Stimulated activated memory B cell treated with anti-CD40 and anti-IgM and Interleukin-4, amounts not matched to agents 10 μg/mL and 1 μg/mL and 100 μg/mL, for 72 hours (primary cell): ENCODE data around the gene OR1L1.

Experiments
- ATAC-seq: fragments of 150-1000 bp; cut with Tn5 transposase; 2 replicates; pipeline ENCODE4 v1.10.0; 2021
- H3K27ac Mint-ChIP-seq: one replicate; pipeline ENCODE4 v1.8.0; 2022; ENCODE audit warnings: mild to moderate bottlenecking, mixed read lengths
- H3K27me3 Mint-ChIP-seq: one replicate; pipeline ENCODE4 v1.8.0; 2022; ENCODE audit warnings: mixed read lengths
- H3K36me3 Mint-ChIP-seq: one replicate; pipeline ENCODE4 v1.8.0; 2022; ENCODE audit warnings: mixed read lengths
- H3K4me1 Mint-ChIP-seq: one replicate; pipeline ENCODE4 v1.8.0; 2022; ENCODE audit warnings: mixed read lengths
- H3K4me3 Mint-ChIP-seq: one replicate; pipeline ENCODE4 v1.8.0; 2022; ENCODE audit warnings: mild to moderate bottlenecking, moderate library complexity, mixed read lengths
- H3K9me3 Mint-ChIP-seq: one replicate; pipeline ENCODE4 v1.8.0; 2022; ENCODE audit warnings: mixed read lengths

The OR1L1 gene

DNA sequence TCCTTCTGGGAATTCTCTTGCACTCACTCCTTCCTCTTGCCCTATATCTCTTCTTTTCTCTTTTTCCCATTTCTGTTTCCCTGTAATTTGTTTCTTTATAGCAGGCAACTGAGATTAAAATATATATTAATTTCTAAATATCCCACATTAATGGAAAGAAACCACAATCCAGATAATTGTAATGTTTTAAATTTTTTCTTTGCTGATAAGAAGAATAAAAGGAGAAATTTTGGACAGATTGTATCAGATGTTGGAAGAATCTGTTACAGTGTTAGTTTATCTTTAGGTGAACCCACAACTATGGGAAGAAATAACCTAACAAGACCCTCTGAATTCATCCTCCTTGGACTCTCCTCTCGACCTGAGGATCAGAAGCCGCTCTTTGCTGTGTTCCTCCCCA lies at the start of gene OR1L1:
TSS of gene OR1L1 (plus strand) at position 301 of the 400 bp plus-strand sequence. CDS start at position 301, 0 bp downstream.
- Mint-ChIP-seq H3K4me3 (no peak within 1 kb of the TSS), H3K27ac (no peak within 1 kb of the TSS), H3K27me3 (peaks cover 44% of the 10 kb centered on the region), H3K36me3 (no peaks in the 10 kb centered on the region), H3K9me3 (peaks cover under 1% of the 10 kb centered on the region), H3K4me1 (no peaks in the 10 kb centered on the region)
- no peak for ATAC-seq

DNA sequence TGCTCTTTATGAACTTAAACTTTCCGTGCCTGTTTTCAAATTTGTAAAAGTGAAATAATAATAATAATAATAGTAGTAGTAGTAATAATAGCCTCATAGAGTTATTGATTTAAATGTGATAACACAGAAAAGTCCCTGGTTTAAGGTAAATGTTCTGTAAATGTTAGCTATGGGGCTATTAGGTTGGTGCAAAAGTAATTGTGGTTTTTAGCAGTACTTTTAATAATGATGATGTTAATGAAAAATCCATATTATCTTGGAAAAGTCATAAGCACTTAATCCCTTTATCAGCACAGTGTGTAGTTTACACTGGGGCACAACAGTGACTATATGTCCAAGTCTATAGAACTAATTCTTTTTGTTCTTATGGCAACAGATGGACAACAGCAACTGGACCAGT lies 47.2 kb upstream of the OR1L1 start, which contains the start of gene OR1Q1:
TSS of gene OR1Q1 (plus strand) at position 377 of the 400 bp plus-strand sequence. CDS start at position 377, 0 bp downstream.
- no peak for ATAC-seq
- H3K9me3 Mint-ChIP-seq, result peaks cover 3% of the 10 kb centered on the region
- H3K4me1 Mint-ChIP-seq, result no peaks in the 10 kb centered on the region
- H3K36me3 Mint-ChIP-seq, result no peaks in the 10 kb centered on the region
- no peak within 1 kb of the TSS for H3K4me3 Mint-ChIP-seq
- H3K27me3 Mint-ChIP-seq, result peaks cover 9% of the 10 kb centered on the region
- no peak within 1 kb of the TSS for H3K27ac Mint-ChIP-seq

GRCh38 chr9:122619996-122620395 lies 41.5 kb upstream of the OR1L1 start:
- Mint-ChIP-seq H3K27ac (no peak overlapping the region), H3K36me3 (no peaks in the 10 kb centered on the region), H3K27me3 (peaks cover 34% of the 10 kb centered on the region), H3K9me3 (peaks cover 3% of the 10 kb centered on the region), H3K4me3 (no peak overlapping the region), H3K4me1 (no peaks in the 10 kb centered on the region)
- no peak for ATAC-seq

GRCh38 chr9:122642226-122642625 lies 19.3 kb upstream of the OR1L1 start:
- ATAC-seq, result no peak
- Mint-ChIP-seq H3K36me3 (peaks cover 5% of the 10 kb centered on the region), H3K4me1 (no peaks in the 10 kb centered on the region), H3K9me3 (peaks cover 20% of the 10 kb centered on the region), H3K4me3 (no peak overlapping the region), H3K27me3 (peaks cover 47% of the 10 kb centered on the region), H3K27ac (no peak overlapping the region)

- H3K27me3 Mint-ChIP-seq, result peaks cover 26% of the 10 kb centered on the region
Measured at GRCh38 chr9:122656378-122656777, 5.1 kb upstream of the OR1L1 start.

GRCh38 chr9:122657527-122657926 lies 4.0 kb upstream of the OR1L1 start, which contains the start of gene OR1B1:
Gene OR1B1, minus strand, starts transcription at chr9:122657627.
- H3K4me1 Mint-ChIP-seq, result no peaks in the 10 kb centered on the region
- no peak for ATAC-seq
- H3K9me3 Mint-ChIP-seq, result peaks cover 3% of the 10 kb centered on the region
- H3K4me3 Mint-ChIP-seq, result no peak within 1 kb of the TSS
- H3K27me3 Mint-ChIP-seq, result peaks cover 38% of the 10 kb centered on the region
- no peak within 1 kb of the TSS for H3K27ac Mint-ChIP-seq
- H3K36me3 Mint-ChIP-seq, result no peaks in the 10 kb centered on the region

More at GRCh38 chr9:122656378-122656777, 5.1 kb upstream of the OR1L1 start:
- H3K4me3 Mint-ChIP-seq, result no peak overlapping the region
- ATAC-seq, result no peak
- H3K9me3 Mint-ChIP-seq, result peaks cover 3% of the 10 kb centered on the region
- no peaks in the 10 kb centered on the region for H3K36me3 Mint-ChIP-seq
- no peaks in the 10 kb centered on the region for H3K4me1 Mint-ChIP-seq
- H3K27ac Mint-ChIP-seq, result no peak overlapping the region

DNA sequence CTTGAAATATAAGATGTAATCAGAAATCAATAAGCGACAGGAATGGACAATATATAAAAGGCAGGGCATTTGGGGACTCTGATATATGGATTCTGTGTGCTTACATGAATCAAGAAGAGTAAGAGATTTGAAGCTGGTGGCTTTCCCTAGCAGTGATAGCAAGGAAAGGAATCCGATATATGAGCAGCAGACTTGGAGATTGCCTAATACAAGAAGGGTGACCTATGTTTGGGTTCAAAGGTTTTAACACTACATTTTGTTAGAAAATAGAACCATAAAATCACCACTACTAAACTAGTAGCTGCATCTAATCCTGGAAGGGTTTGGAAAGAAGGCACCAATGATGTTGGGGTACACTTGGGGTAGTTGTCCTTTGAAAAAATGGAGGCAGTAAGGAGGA lies 11.0 kb downstream of the OR1L1 start:
- no peak for ATAC-seq
- Mint-ChIP-seq H3K4me1 (no peaks in the 10 kb centered on the region), H3K27ac (no peak overlapping the region), H3K27me3 (peaks cover 12% of the 10 kb centered on the region), H3K36me3 (no peaks in the 10 kb centered on the region), H3K4me3 (no peak overlapping the region), H3K9me3 (peaks cover 15% of the 10 kb centered on the region)

GRCh38 chr9:122684851-122685250 lies 23.3 kb downstream of the OR1L1 start:
- Mint-ChIP-seq H3K9me3 (peaks cover 8% of the 10 kb centered on the region), H3K4me1 (no peaks in the 10 kb centered on the region), H3K36me3 (peaks cover 5% of the 10 kb centered on the region), H3K4me3 (no peak overlapping the region), H3K27ac (no peak overlapping the region), H3K27me3 (peaks cover 17% of the 10 kb centered on the region)
- ATAC-seq, result no peak

DNA sequence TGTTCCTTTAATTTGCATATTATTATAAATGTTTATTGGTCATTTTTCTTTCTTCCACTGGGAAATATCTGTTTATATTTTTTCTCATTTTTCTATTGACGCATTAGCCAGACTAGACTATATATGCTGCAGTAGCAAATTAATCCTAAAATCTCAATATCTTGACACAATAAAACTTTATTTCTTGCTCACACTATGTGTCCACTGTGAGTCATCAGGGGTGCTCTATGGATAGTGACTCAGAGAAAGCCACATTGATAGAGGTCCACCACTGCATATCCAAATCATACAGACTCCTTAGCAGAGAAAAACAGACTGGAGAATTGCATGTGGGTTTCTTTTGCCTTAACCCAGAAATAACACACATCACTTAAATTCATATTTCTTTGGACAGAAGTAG lies 34.2 kb downstream of the OR1L1 start:
- no peaks in the 10 kb centered on the region for H3K36me3 Mint-ChIP-seq
- H3K4me1 Mint-ChIP-seq, result no peaks in the 10 kb centered on the region
- no peak overlapping the region for H3K27ac Mint-ChIP-seq
- no peak overlapping the region for H3K4me3 Mint-ChIP-seq
- H3K9me3 Mint-ChIP-seq, result peaks cover 14% of the 10 kb centered on the region
- no peaks in the 10 kb centered on the region for H3K27me3 Mint-ChIP-seq
- no peak for ATAC-seq
